Measurements from ENCODE around the gene PPP5C. TPM values are rescaled to one million over a fixed set of nuclear protein-coding genes. Genes with fewer than 3 reads are reported as not detected.

PPP5C gene
- total and polyA plus RNA-seq, 9 of the 15 experiments (the other 6 are each of a cell fraction or from before 2014, with no cell fraction given) = 1.9 to 166 (median 108) TPM

DNA sequence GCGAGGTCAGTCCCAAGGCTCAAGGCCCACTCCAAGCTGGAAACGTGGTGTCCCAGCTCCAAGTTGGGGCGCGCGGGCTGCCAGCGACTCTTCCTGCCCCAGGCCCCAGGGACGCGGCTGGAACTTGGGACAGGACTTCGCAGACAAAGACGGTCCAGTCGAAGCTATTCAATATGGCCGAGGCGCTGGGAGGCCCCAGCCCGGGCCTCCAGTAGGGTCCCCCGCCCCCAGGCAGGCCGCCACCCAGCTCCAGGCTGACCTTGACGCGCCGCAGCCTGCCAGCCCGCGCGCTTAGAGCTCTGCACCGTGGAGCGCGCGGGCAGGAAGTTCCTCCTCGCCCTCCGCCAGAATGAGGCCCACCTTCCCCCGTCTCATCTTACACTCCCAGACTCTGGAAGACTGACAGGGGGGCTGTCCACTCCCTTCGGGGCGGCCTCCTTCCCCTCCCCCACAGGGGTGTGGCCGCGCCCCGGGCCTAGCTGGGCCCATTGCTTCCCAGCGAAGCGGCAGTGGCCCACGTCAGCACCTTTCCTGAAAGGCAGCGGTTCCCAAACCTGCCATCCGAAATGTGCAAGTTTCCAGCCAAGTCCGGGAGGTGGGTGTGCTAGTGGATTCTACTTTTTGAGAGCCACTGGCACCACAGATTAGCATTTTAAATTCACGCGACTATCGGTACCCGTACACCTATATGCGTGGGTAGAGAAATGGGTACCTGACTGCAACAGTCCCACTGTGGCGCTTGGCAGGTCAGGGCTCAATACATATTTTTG, 66.6 kb downstream of the PPP5C start, which contains the start of gene CCDC8 (continued):
- TF ChIP-seq, protein P1, sequence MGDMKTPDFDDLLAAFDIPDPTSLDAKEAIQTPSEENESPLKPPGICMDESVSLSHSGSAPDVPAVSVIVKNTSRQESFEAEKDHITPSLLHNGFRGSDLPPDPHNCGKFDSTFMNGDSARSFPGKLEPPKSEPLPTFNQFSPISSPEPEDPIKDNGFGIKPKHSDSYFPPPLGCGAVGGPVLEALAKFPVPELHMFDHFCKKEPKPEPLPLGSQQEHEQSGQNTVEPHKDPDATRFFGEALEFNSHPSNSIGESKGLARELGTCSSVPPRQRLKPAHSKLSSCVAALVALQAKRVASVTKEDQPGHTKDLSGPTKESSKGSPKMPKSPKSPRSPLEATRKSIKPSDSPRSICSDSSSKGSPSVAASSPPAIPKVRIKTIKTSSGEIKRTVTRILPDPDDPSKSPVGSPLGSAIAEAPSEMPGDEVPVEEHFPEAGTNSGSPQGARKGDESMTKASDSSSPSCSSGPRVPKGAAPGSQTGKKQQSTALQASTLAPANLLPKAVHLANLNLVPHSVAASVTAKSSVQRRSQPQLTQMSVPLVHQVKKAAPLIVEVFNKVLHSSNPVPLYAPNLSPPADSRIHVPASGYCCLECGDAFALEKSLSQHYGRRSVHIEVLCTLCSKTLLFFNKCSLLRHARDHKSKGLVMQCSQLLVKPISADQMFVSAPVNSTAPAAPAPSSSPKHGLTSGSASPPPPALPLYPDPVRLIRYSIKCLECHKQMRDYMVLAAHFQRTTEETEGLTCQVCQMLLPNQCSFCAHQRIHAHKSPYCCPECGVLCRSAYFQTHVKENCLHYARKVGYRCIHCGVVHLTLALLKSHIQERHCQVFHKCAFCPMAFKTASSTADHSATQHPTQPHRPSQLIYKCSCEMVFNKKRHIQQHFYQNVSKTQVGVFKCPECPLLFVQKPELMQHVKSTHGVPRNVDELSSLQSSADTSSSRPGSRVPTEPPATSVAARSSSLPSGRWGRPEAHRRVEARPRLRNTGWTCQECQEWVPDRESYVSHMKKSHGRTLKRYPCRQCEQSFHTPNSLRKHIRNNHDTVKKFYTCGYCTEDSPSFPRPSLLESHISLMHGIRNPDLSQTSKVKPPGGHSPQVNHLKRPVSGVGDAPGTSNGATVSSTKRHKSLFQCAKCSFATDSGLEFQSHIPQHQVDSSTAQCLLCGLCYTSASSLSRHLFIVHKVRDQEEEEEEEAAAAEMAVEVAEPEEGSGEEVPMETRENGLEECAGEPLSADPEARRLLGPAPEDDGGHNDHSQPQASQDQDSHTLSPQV (IDR thresholded peaks at IDR 0.05) = peak; percentile 90; the same call in 1 of the 2 replicates
- TF ChIP-seq PCBP1 (IDR thresholded peaks at IDR 0.05; ENCODE audit: low read depth, low read length, poor library complexity, severe bottlenecking) (peak; percentile 67), HBP1 (CRISPR knock-in tag; IDR thresholded peaks at IDR 0.05) (no peak), JUN (IDR thresholded peaks at IDR 0.05; ENCODE audit: borderline replicate concordance, low read depth, low read length) (no peak), JUN (CRISPR knock-in tag; IDR thresholded peaks at IDR 0.05; ENCODE audit: borderline replicate concordance) (peak; percentile 54; the same call in 1 of the 2 replicates), MXI1 (IDR thresholded peaks at IDR 0.05; ENCODE audit: low read depth, low read length) (0 out of 2 replicates have a peak, but pooled peaks have one; percentile 21), MEIS2 (IDR thresholded peaks at IDR 0.05; ENCODE audit: partially characterized antibody) (peak; percentile 72), ZNF212 (CRISPR knock-in tag; IDR thresholded peaks at IDR 0.05) (no peak), ELF2 (CRISPR knock-in tag; IDR thresholded peaks at IDR 0.05) (0 out of 2 replicates have a peak, but pooled peaks have one; percentile 60), ETV1 (tag; conservative IDR thresholded peaks at IDR 0.05; ENCODE audit: low read depth) (peak; percentile 45; the same call in 1 of the 2 replicates)
- TF ChIP-seq, protein P2, sequence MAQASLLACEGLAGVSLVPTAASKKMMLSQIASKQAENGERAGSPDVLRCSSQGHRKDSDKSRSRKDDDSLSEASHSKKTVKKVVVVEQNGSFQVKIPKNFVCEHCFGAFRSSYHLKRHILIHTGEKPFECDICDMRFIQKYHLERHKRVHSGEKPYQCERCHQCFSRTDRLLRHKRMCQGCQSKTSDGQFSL (CRISPR knock-in tag; IDR thresholded peaks at IDR 0.05) = peak; percentile 10
- TF ChIP-seq, protein P2 (tag; IDR thresholded peaks at IDR 0.05) = no peak
- TF ChIP-seq, protein P3, sequence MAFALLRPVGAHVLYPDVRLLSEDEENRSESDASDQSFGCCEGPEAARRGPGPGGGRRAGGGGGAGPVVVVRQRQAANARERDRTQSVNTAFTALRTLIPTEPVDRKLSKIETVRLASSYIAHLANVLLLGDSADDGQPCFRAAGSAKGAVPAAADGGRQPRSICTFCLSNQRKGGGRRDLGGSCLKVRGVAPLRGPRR (CRISPR knock-in tag; IDR thresholded peaks at IDR 0.05) = no peak
- TF ChIP-seq, protein P4, sequence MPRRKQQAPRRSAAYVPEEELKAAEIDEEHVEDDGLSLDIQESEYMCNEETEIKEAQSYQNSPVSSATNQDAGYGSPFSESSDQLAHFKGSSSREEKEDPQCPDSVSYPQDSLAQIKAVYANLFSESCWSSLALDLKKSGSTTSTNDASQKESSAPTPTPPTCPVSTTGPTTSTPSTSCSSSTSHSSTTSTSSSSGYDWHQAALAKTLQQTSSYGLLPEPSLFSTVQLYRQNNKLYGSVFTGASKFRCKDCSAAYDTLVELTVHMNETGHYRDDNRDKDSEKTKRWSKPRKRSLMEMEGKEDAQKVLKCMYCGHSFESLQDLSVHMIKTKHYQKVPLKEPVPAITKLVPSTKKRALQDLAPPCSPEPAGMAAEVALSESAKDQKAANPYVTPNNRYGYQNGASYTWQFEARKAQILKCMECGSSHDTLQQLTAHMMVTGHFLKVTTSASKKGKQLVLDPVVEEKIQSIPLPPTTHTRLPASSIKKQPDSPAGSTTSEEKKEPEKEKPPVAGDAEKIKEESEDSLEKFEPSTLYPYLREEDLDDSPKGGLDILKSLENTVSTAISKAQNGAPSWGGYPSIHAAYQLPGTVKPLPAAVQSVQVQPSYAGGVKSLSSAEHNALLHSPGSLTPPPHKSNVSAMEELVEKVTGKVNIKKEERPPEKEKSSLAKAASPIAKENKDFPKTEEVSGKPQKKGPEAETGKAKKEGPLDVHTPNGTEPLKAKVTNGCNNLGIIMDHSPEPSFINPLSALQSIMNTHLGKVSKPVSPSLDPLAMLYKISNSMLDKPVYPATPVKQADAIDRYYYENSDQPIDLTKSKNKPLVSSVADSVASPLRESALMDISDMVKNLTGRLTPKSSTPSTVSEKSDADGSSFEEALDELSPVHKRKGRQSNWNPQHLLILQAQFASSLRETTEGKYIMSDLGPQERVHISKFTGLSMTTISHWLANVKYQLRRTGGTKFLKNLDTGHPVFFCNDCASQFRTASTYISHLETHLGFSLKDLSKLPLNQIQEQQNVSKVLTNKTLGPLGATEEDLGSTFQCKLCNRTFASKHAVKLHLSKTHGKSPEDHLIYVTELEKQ (CRISPR knock-in tag; IDR thresholded peaks at IDR 0.05) = no peak
